ENCODE measurements around the gene MYO9A. TPM values are rescaled to one million over a fixed set of nuclear protein-coding genes. Genes with fewer than 3 reads are reported as not detected.

The MYO9A gene
- total RNA-seq, 1 donor from 2014 or later = 111 TPM

DNA sequence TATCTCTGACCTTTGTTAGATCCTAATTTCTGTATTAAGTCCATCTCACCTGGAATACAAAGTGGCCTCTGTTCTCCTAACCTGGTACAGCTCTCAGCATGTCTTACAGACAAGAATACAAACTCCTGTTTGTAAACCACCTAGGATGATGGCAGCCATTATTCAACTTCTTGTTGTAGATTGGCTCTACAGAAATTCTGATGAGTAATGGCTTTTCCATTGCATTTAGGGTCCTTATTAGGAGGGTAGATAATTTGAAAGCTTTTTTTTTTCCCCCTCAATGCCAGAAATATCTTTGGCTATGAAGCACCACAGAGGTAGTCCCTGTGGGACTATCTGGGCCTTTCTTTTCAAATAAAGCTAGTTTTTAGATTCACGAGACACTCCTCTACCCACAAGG lies 297.8 kb downstream of the MYO9A start:
- H3K4me3 Mint-ChIP-seq (ENCODE audit: unreplicated experiment) = no peak overlapping the region
- peaks cover 4% of the 10 kb centered on the region for H3K27me3 Mint-ChIP-seq (ENCODE audit: unreplicated experiment)
- no peak overlapping the region for H3K27ac Mint-ChIP-seq (ENCODE audit: unreplicated experiment)
- H3K36me3 Mint-ChIP-seq (ENCODE audit: unreplicated experiment) = peaks cover 35% of the 10 kb centered on the region
- TF ChIP-seq CTCF (IDR thresholded peaks at IDR 0.05; ENCODE audit: partially characterized antibody, unreplicated experiment) = no peak
- H3K9me3 Mint-ChIP-seq (ENCODE audit: unreplicated experiment) = peaks cover 2% of the 10 kb centered on the region
- peaks cover 6% of the 10 kb centered on the region for H3K4me1 Mint-ChIP-seq (ENCODE audit: low read depth, unreplicated experiment)
- DNase-seq = no peak

DNA sequence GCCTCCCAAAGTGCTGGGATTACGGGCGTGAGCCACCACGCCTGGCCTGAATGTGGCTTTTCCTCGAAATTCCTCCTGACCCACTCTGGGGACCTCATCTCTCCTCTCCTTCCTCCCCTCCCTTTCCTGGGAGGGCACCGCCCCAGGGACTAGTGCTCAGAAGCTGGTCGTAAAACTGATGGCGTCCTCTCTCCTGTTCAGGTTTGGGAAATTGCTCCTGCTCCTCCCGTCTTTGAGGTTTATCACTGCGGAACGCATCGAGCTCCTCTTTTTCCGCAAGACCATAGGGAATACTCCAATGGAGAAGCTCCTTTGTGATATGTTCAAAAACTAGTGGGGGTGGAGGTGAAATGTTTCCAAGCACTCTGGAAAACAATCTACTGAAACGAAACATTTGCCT lies 300.6 kb downstream of the MYO9A start:
- no peak for TF ChIP-seq CTCF (IDR thresholded peaks at IDR 0.05; ENCODE audit: partially characterized antibody, unreplicated experiment)
- Mint-ChIP-seq H3K9me3 (ENCODE audit: unreplicated experiment) (peaks cover 5% of the 10 kb centered on the region), H3K27me3 (ENCODE audit: unreplicated experiment) (peaks cover 7% of the 10 kb centered on the region), H3K4me1 (ENCODE audit: low read depth, unreplicated experiment) (peaks cover 3% of the 10 kb centered on the region), H3K4me3 (ENCODE audit: unreplicated experiment) (no peak overlapping the region), H3K36me3 (ENCODE audit: unreplicated experiment) (peaks cover 25% of the 10 kb centered on the region), H3K27ac (ENCODE audit: unreplicated experiment) (no peak overlapping the region)
- no peak for DNase-seq

DNA sequence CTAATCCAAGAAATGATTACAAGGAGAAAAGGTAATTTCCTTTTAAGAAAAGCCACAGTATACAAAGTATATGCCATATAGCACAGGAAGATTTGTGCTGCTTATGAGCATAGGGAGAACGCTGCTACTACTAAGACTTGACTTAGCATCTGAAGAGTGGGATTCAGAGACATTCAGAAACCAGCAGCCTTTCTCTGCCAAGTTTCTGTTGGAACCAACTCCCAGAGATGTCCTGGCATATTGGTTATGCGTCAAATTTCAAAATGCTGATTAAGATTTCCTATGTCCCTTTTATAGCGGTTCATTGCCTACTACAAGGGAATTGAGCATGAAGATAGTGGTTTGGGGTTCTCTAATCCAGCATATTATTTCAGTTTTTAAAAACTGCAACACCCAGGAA lies 302.6 kb downstream of the MYO9A start:
- no peak overlapping the region for H3K4me3 Mint-ChIP-seq (ENCODE audit: unreplicated experiment)

DNA sequence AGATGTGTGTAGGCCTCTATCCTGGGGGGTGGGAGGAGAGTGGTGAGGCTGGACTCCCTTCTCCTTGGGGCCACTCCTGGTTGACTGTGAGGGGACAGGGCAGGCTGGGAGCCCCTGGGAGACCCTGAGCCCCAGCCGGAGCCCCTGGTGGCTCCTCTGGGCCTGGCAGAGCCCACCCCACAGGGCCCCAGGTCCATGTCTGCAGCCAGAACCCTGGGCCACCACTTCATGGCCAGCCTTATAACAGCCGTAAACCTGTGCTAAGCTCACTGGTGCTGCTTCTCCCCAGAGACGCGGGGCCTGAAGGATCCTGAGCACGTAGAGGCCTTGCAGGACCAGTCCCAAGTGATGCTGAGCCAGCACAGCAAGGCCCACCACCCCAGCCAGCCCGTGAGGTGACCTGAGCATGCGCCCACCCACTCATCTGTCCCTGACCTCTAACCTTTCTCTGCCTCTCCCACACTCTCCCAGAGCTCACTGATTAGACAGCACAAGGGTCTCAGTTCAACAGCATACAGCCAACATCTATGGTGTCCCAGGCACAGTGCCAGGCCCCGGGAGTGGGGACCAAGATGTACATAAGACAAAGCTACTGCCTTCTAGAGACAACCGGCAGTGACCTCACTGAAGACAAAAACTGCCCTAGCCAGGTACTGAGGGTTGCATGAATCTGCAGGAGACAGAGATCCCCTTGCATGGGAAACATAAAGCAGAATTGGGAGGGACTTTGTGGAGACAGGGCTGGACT lies 304.1 kb downstream of the MYO9A start:
- no peak for TF ChIP-seq CTCF (IDR thresholded peaks at IDR 0.05; ENCODE audit: partially characterized antibody, unreplicated experiment)

More for the DNA sequence above, 302.6 kb downstream of the MYO9A start:
- peaks cover 7% of the 10 kb centered on the region for H3K9me3 Mint-ChIP-seq (ENCODE audit: unreplicated experiment)
- peaks cover 18% of the 10 kb centered on the region for H3K36me3 Mint-ChIP-seq (ENCODE audit: unreplicated experiment)
- DNase-seq = no peak
- peaks cover 7% of the 10 kb centered on the region for H3K27me3 Mint-ChIP-seq (ENCODE audit: unreplicated experiment)
- no peak for TF ChIP-seq CTCF (IDR thresholded peaks at IDR 0.05; ENCODE audit: partially characterized antibody, unreplicated experiment)
- H3K27ac Mint-ChIP-seq (ENCODE audit: unreplicated experiment) = no peak overlapping the region
- H3K4me1 Mint-ChIP-seq (ENCODE audit: low read depth, unreplicated experiment) = peaks cover 3% of the 10 kb centered on the region

GRCh38 chr15:71812966-71813722 lies 304.8 kb downstream of the MYO9A start:
- no peak for TF ChIP-seq CTCF (IDR thresholded peaks at IDR 0.05; ENCODE audit: partially characterized antibody, unreplicated experiment)
- Mint-ChIP-seq H3K27ac (ENCODE audit: unreplicated experiment) (no peak overlapping the region), H3K27me3 (ENCODE audit: unreplicated experiment) (peaks cover 3% of the 10 kb centered on the region), H3K36me3 (ENCODE audit: unreplicated experiment) (peaks cover 10% of the 10 kb centered on the region), H3K9me3 (ENCODE audit: unreplicated experiment) (peaks cover 7% of the 10 kb centered on the region), H3K4me3 (ENCODE audit: unreplicated experiment) (no peak overlapping the region), H3K4me1 (ENCODE audit: low read depth, unreplicated experiment) (peaks cover 7% of the 10 kb centered on the region)
- no peak for DNase-seq

More for the DNA sequence above, 304.1 kb downstream of the MYO9A start:
- Mint-ChIP-seq H3K4me3 (ENCODE audit: unreplicated experiment) (no peak overlapping the region), H3K27me3 (ENCODE audit: unreplicated experiment) (peaks cover 7% of the 10 kb centered on the region), H3K9me3 (ENCODE audit: unreplicated experiment) (peaks cover 7% of the 10 kb centered on the region), H3K27ac (ENCODE audit: unreplicated experiment) (no peak overlapping the region), H3K36me3 (ENCODE audit: unreplicated experiment) (peaks cover 14% of the 10 kb centered on the region), H3K4me1 (ENCODE audit: low read depth, unreplicated experiment) (peaks cover 3% of the 10 kb centered on the region)
- DNase-seq = no peak
